HG03457 (cell line): ENCODE results near the gene CHST11.
"Not testable (repeated sequence)": the region's sequence is repeated elsewhere in the genome, so short reads cannot be mapped to it uniquely, and the experiment has no call there.

Experiments
- ATAC-seq: cut with Tn5 transposase; IDR thresholded peaks from one replicate; pipeline ENCODE4 v1.9.1; 2021; ENCODE audit warnings: moderate number of reproducible peaks; ENCODE audit not compliant: unreplicated experiment

CHST11 gene

GRCh38 chr12:104522985-104523722 is 66.4 kb downstream of the CHST11 start:
- ATAC-seq, result no peak

GRCh38 chr12:104524034-104524832 is 67.5 kb downstream of the CHST11 start:
- no peak for ATAC-seq

- no peak for ATAC-seq
These were observed 69.6 kb downstream of the CHST11 start for GRCh38 chr12:104526320-104526719.

- ATAC-seq, result no peak
These were observed 70.0 kb downstream of the CHST11 start for GRCh38 chr12:104526751-104527150.

GRCh38 chr12:104527653-104528052 is 70.9 kb downstream of the CHST11 start:
- ATAC-seq, result not testable (repeated sequence)

- ATAC-seq, result no peak
These were observed 72.6 kb downstream of the CHST11 start for GRCh38 chr12:104529130-104529874.

- no peak for ATAC-seq
These were observed 75.9 kb downstream of the CHST11 start for GRCh38 chr12:104532636-104533035.

- no peak for ATAC-seq
These were observed 76.4 kb downstream of the CHST11 start for GRCh38 chr12:104533134-104533533.

GRCh38 chr12:104534162-104534856 is 77.6 kb downstream of the CHST11 start:
- ATAC-seq, result no peak

- no peak for ATAC-seq
These were observed 78.1 kb downstream of the CHST11 start for GRCh38 chr12:104534857-104535248.

GRCh38 chr12:104535369-104535768 is 78.6 kb downstream of the CHST11 start:
- no peak for ATAC-seq

- ATAC-seq, result no peak
These were observed 80.1 kb downstream of the CHST11 start for GRCh38 chr12:104536841-104537240.

- ATAC-seq, result no peak
These were observed 81.3 kb downstream of the CHST11 start for GRCh38 chr12:104538056-104538455.

- ATAC-seq, result no peak
These were observed 82.2 kb downstream of the CHST11 start for GRCh38 chr12:104538891-104539462.

- no peak for ATAC-seq
These were observed 88.1 kb downstream of the CHST11 start for GRCh38 chr12:104544836-104545235.

GRCh38 chr12:104546575-104546974 is 89.8 kb downstream of the CHST11 start:
- no peak for ATAC-seq

- ATAC-seq, result no peak
These were observed 90.5 kb downstream of the CHST11 start for GRCh38 chr12:104547235-104547634.

GRCh38 chr12:104549815-104550480 is 93.2 kb downstream of the CHST11 start:
- ATAC-seq, result no peak

- ATAC-seq, result no peak
These were observed 94.7 kb downstream of the CHST11 start for GRCh38 chr12:104551313-104551931.

GRCh38 chr12:104553421-104553820 is 96.7 kb downstream of the CHST11 start:
- no peak for ATAC-seq
